H9 (cell line): ENCODE data around the gene VAMP8. TPM values are rescaled to one million over a fixed set of nuclear protein-coding genes. Genes with fewer than 3 reads are reported as not detected.

Experiments
- DNase-seq: peaks from one replicate; pipeline ENCODE4 v3.0.0-alpha.2; 2017
- H2AFZ ChIP-seq: one replicate; pipeline ENCODE4 v1.6.1; 2013; ENCODE audit warnings: mild to moderate bottlenecking, low read length, control low read depth, moderate library complexity
- H2AK5ac ChIP-seq: 2 replicates; pipeline ENCODE4 v1.6.1; 2013; ENCODE audit warnings: low read length, control low read depth, mixed read lengths; ENCODE audit not compliant: insufficient read length
- H2BK120ac ChIP-seq: one replicate; pipeline ENCODE4 v1.6.1; 2013; ENCODE audit warnings: low read depth, mild to moderate bottlenecking, low read length, control low read depth, inconsistent platforms; ENCODE audit not compliant: poor library complexity, severe bottlenecking
- H2BK12ac ChIP-seq: 2 replicates; pipeline ENCODE4 v1.6.1; 2013; ENCODE audit warnings: low read length, control low read depth, mixed read lengths, low read depth; ENCODE audit not compliant: insufficient read length
- H2BK15ac ChIP-seq: 2 replicates; pipeline ENCODE4 v1.6.1; 2013; ENCODE audit warnings: low read depth, low read length, control low read depth
- H2BK20ac ChIP-seq: one replicate; pipeline ENCODE4 v1.6.1; 2013; ENCODE audit warnings: low read depth, mild to moderate bottlenecking, low read length, control low read depth, inconsistent platforms; ENCODE audit not compliant: poor library complexity, severe bottlenecking
- H2BK5ac ChIP-seq: 2 replicates; pipeline ENCODE4 v1.6.1; 2013; ENCODE audit warnings: low read length, control low read depth, mixed read lengths; ENCODE audit not compliant: insufficient read length
- H3K14ac ChIP-seq: 2 replicates; pipeline ENCODE4 v1.6.1; 2013; ENCODE audit warnings: low read length, control low read depth; ENCODE audit not compliant: insufficient read depth
- H3K18ac ChIP-seq: 2 replicates; pipeline ENCODE4 v1.6.1; 2013; ENCODE audit warnings: low read depth, mild to moderate bottlenecking, mixed read lengths, low read length, control low read depth; ENCODE audit not compliant: insufficient read length
- H3K23ac ChIP-seq: 2 replicates; pipeline ENCODE4 v1.6.1; 2013; ENCODE audit warnings: low read length, control low read depth, mixed read lengths, low read depth; ENCODE audit not compliant: insufficient read length
- H3K23me2 ChIP-seq: 2 replicates; pipeline ENCODE4 v1.6.1; 2013; ENCODE audit warnings: low read depth, mild to moderate bottlenecking, mixed read lengths, low read length, control low read depth; ENCODE audit not compliant: insufficient read length, poor library complexity, severe bottlenecking
- H3K27ac ChIP-seq: 2 replicates; pipeline ENCODE4 v1.5.1; 2013; ENCODE audit warnings: low read length, control low read depth, mixed read lengths, low read depth; ENCODE audit not compliant: insufficient read length
- H3K27me3 ChIP-seq: 2 replicates; pipeline ENCODE4 v1.6.1; 2013; ENCODE audit warnings: low read length, control low read depth, inconsistent platforms; ENCODE audit not compliant: insufficient read depth
- H3K4ac ChIP-seq: 2 replicates; pipeline ENCODE4 v1.6.1; 2013; ENCODE audit warnings: low read depth, mild to moderate bottlenecking, control low read depth, inconsistent platforms, low read length, moderate library complexity
- H3K4me1 ChIP-seq: 2 replicates; pipeline ENCODE4 v1.6.1; 2013; ENCODE audit warnings: low read length, control low read depth, inconsistent platforms; ENCODE audit not compliant: insufficient read depth
- H3K4me2 ChIP-seq: 2 replicates; pipeline ENCODE4 v1.6.1; 2013; ENCODE audit warnings: low read length, control low read depth, mixed read lengths; ENCODE audit not compliant: insufficient read length, insufficient read depth
- H3K56ac ChIP-seq: 2 replicates; pipeline ENCODE4 v1.6.1; 2013; ENCODE audit warnings: low read depth, mild to moderate bottlenecking, mixed read lengths, low read length, control low read depth; ENCODE audit not compliant: insufficient read length
- H3K79me1 ChIP-seq: 2 replicates; pipeline ENCODE4 v1.6.1; 2013; ENCODE audit warnings: low read depth, mild to moderate bottlenecking, moderate library complexity, low read length, control low read depth, inconsistent platforms; ENCODE audit not compliant: insufficient read depth, poor library complexity, severe bottlenecking
- H3K79me2 ChIP-seq: 2 replicates; pipeline ENCODE4 v1.6.1; 2013; ENCODE audit warnings: low read length, control low read depth, inconsistent platforms; ENCODE audit not compliant: insufficient read depth
- H3K9ac ChIP-seq: 2 replicates; pipeline ENCODE4 v1.6.1; 2013; ENCODE audit warnings: low read length, control low read depth, mixed read lengths; ENCODE audit not compliant: insufficient read length; ENCODE audit errors: extremely low read depth
- H3K9me3 ChIP-seq: one replicate; pipeline ENCODE4 v1.6.1; 2013; ENCODE audit warnings: low read depth, low read length, inconsistent platforms; ENCODE audit not compliant: control insufficient read depth
- H3T11ph ChIP-seq: one replicate; pipeline ENCODE4 v1.6.1; 2013; ENCODE audit warnings: mild to moderate bottlenecking, low read length, control low read depth, inconsistent platforms
- H4K20me1 ChIP-seq: one replicate; pipeline ENCODE4 v1.6.1; 2013; ENCODE audit not compliant: control insufficient read depth, insufficient read length, insufficient read depth
- H4K5ac ChIP-seq: 2 replicates; pipeline ENCODE4 v1.6.1; 2013; ENCODE audit warnings: low read depth, mild to moderate bottlenecking, mixed read lengths, low read length, control low read depth; ENCODE audit not compliant: insufficient read length
- H4K8ac ChIP-seq: replicated peaks from 2 replicates; pipeline ENCODE4 v1.6.1; 2013; ENCODE audit warnings: low read length, control low read depth, mixed read lengths, low read depth; ENCODE audit not compliant: insufficient read length
- H4K91ac ChIP-seq: 2 replicates; pipeline ENCODE4 v1.6.1; 2013; ENCODE audit warnings: low read depth, mild to moderate bottlenecking, moderate library complexity, mixed read lengths, low read length, control low read depth; ENCODE audit not compliant: insufficient read length
- H3K27ac Mint-ChIP-seq, 3 experiments: 2 replicates in 2 of 3; 3 replicates in 1 of 3; pipeline ENCODE4 v1.8.0; 2020 to 2021; ENCODE audit warnings: mixed read lengths in 3 of 3, mild to moderate bottlenecking in 1 of 3, moderate library complexity in 1 of 3
- H3K27me3 Mint-ChIP-seq: 2 replicates; pipeline ENCODE4 v1.8.0; 2021; ENCODE audit warnings: low read depth, mild to moderate bottlenecking, moderate library complexity, mixed read lengths
- H3K36me3 Mint-ChIP-seq, 3 experiments: 2 replicates in 2 of 3; 3 replicates in 1 of 3; pipeline ENCODE4 v1.8.0; 2020 to 2021; ENCODE audit warnings: low read depth in 3 of 3, mixed read lengths in 3 of 3; ENCODE audit not compliant: insufficient read depth in 1 of 3
- H3K4me1 Mint-ChIP-seq, 2 experiments: 2 replicates each; pipeline ENCODE4 v1.8.0; 2020; ENCODE audit warnings: mixed read lengths in 2 of 2
- H3K4me3 Mint-ChIP-seq, 2 experiments: 2 replicates in 1 of 2; 3 replicates in 1 of 2; pipeline ENCODE4 v1.8.0; 2020 to 2021; ENCODE audit warnings: mild to moderate bottlenecking in 2 of 2, mixed read lengths in 2 of 2, moderate library complexity in 1 of 2
- H3K9me3 Mint-ChIP-seq, 2 experiments: 2 replicates in 1 of 2; 3 replicates in 1 of 2; pipeline ENCODE4 v1.8.0; 2020; ENCODE audit warnings: mild to moderate bottlenecking in 2 of 2, mixed read lengths in 2 of 2, moderate library complexity in 1 of 2
- CTCF ChIP-seq: fragments of 200-600 bp; sonication (generic); conservative IDR thresholded peaks from 3 replicates; pipeline ENCODE4 v1.8.0; 2021; ENCODE audit warnings: antibody characterized with exemption, mild to moderate bottlenecking
- WGBS: extraction: QIAGEN DNeasy Blood & Tissue Kit; methylation state at CpG from one replicate; pipeline ENCODE4 v1.1.7; 2013; ENCODE audit warnings: missing lambda C conversion rate, low lambda C conversion rate, mixed read lengths; ENCODE audit not compliant: insufficient read length; ENCODE audit errors: extremely low coverage; 5-methylcytosine and 5-hydroxymethylcytosine counted together
- total RNA-seq: library from RNA; stranded (reverse); gene quantifications from 2 replicates; pipeline ENCODE4 v1.2.1, GENCODE V29; 2021

Gene VAMP8
- total RNA-seq, 1 experiment from 2014 or later = 33.4 TPM

GRCh38 chr2:85547089-85547858 lies 30.1 kb upstream of the VAMP8 start:
- H3K9me3 Mint-ChIP-seq = no peaks in the 10 kb centered on the region
- H3K4ac ChIP-seq = no peak overlapping the region
- H4K91ac ChIP-seq = no peak overlapping the region
- peaks cover 13 to 24% of the 10 kb centered on the region in 2 experiments for H3K4me1 Mint-ChIP-seq
- H3K23me2 ChIP-seq = no peaks in the 10 kb centered on the region
- H2BK120ac ChIP-seq = no peak overlapping the region
- no peak overlapping the region for H2BK15ac ChIP-seq
- no peak overlapping the region for H3K4me2 ChIP-seq
- H3K4me3 Mint-ChIP-seq = no peak overlapping the region; a peak in 1 of 5 replicates
- H2AFZ ChIP-seq = no peak overlapping the region
- H4K20me1 ChIP-seq = no peaks in the 10 kb centered on the region
- H2BK12ac ChIP-seq = no peak overlapping the region
- H3K27ac Mint-ChIP-seq = peak overlapping the region in 2 of 3 experiments; percentile 49 to 81; a peak in 3 of 7 replicates
- H3K27ac ChIP-seq = no peak overlapping the region
- no peaks in the 10 kb centered on the region for H3K79me2 ChIP-seq
- no peaks in the 10 kb centered on the region; the same call in 1 of the 2 replicates for H3K27me3 Mint-ChIP-seq
- no peaks in the 10 kb centered on the region for H3K79me1 ChIP-seq
- no peak overlapping the region for H2BK20ac ChIP-seq
- no peak overlapping the region for H3K14ac ChIP-seq
- H3K18ac ChIP-seq = no peak overlapping the region
- TF ChIP-seq CTCF = no peak
- H3T11ph ChIP-seq = no peak overlapping the region
- no peak for DNase-seq
- no peak overlapping the region for H2BK5ac ChIP-seq
- H3K36me3 Mint-ChIP-seq = peaks cover 31 to 74% (median 57%) of the 10 kb centered on the region in 3 experiments
- H3K27me3 ChIP-seq = no peaks in the 10 kb centered on the region
- no peak overlapping the region for H3K23ac ChIP-seq
- no CpG with 5 or more reads among the region's 1 CpG for WGBS
- no peaks in the 10 kb centered on the region for H3K4me1 ChIP-seq
- H3K56ac ChIP-seq = no peak overlapping the region
- no peak overlapping the region for H2AK5ac ChIP-seq
- no peaks in the 10 kb centered on the region for H3K9me3 ChIP-seq
- no peak overlapping the region for H4K5ac ChIP-seq
- no peak overlapping the region for H4K8ac ChIP-seq
- H3K9ac ChIP-seq = no peak overlapping the region
